RWPE2 (cell line): ENCODE results near the gene PCDHB3.
"Not testable (repeated sequence)": the region's sequence is repeated elsewhere in the genome, so short reads cannot be mapped to it uniquely, and the experiment has no call there.

ENCODE experiments used
- ATAC-seq: fragments of 200-7000 bp; cut with Tn5 transposase; 3 replicates; pipeline ENCODE4 v1.9.1; 2021; ENCODE audit warnings: low read depth
- DNase-seq: peaks from one replicate; pipeline ENCODE4 v3.0.0-alpha.2; 2020; ENCODE audit warnings: low spot score
- H3K27ac ChIP-seq: fragments of 450-650 bp; 2 replicates; pipeline ENCODE4 v1.5.1; 2017; ENCODE audit warnings: mild to moderate bottlenecking; ENCODE audit not compliant: poor library complexity, severe bottlenecking
- H3K27me3 ChIP-seq: fragments of 250-450 bp; sonication (Bioruptor Pico); 2 replicates; pipeline ENCODE4 v1.5.1; 2021; ENCODE audit warnings: mild to moderate bottlenecking, moderate library complexity; ENCODE audit not compliant: insufficient read depth, poor library complexity, severe bottlenecking
- H3K36me3 ChIP-seq: fragments of 250-450 bp; sonication (Bioruptor Pico); 2 replicates; pipeline ENCODE4 v1.5.1; 2020; ENCODE audit warnings: low read depth, mild to moderate bottlenecking, moderate library complexity
- H3K4me1 ChIP-seq: fragments of 250-450 bp; sonication (Bioruptor Pico); 2 replicates; pipeline ENCODE4 v1.5.1; 2021; ENCODE audit warnings: mild to moderate bottlenecking, moderate library complexity; ENCODE audit not compliant: insufficient read depth, poor library complexity, severe bottlenecking
- H3K4me3 ChIP-seq: fragments of 250-450 bp; sonication (Bioruptor Pico); 2 replicates; pipeline ENCODE4 v1.5.1; 2021; ENCODE audit warnings: mild to moderate bottlenecking, moderate library complexity; ENCODE audit not compliant: severe bottlenecking
- H3K9me3 ChIP-seq: fragments of 250-450 bp; sonication (Bioruptor Pico); 2 replicates; pipeline ENCODE4 v1.5.1; 2021; ENCODE audit warnings: mild to moderate bottlenecking, moderate library complexity; ENCODE audit not compliant: severe bottlenecking
- CTCF ChIP-seq: fragments of 450-650 bp; IDR thresholded peaks from one replicate; pipeline ENCODE4 v1.5.1; 2017; ENCODE audit warnings: mild to moderate bottlenecking, moderate library complexity; ENCODE audit not compliant: poor library complexity, severe bottlenecking

The PCDHB3 gene

GRCh38 chr5:141101059-141101458 is 786 bp downstream of the PCDHB3 start:
- no peaks in the 10 kb centered on the region for H3K36me3 ChIP-seq

GRCh38 chr5:141102070-141102469 is 1.8 kb downstream of the PCDHB3 start:
- not testable (repeated sequence) for H3K36me3 ChIP-seq, H3K9me3 ChIP-seq, H3K4me1 ChIP-seq, H3K27ac ChIP-seq, H3K4me3 ChIP-seq, ATAC-seq, DNase-seq
- H3K27me3 ChIP-seq, result peaks cover 38% of the 10 kb centered on the region

More at GRCh38 chr5:141101059-141101458, 786 bp downstream of the PCDHB3 start:
- Histone ChIP-seq H3K4me1 (no peaks in the 10 kb centered on the region), H3K27ac (no peak overlapping the region), H3K27me3 (peaks cover 38% of the 10 kb centered on the region), H3K4me3 (peak overlapping the region; percentile 13), H3K9me3 (peaks cover 3% of the 10 kb centered on the region)
- DNase-seq (no peak), ATAC-seq (no peak)
- no peak for TF ChIP-seq CTCF

- not testable (repeated sequence) for H3K4me3 ChIP-seq, ATAC-seq, H3K9me3 ChIP-seq, H3K36me3 ChIP-seq, DNase-seq, H3K27ac ChIP-seq, H3K4me1 ChIP-seq
- peaks cover 38% of the 10 kb centered on the region for H3K27me3 ChIP-seq
Measured at GRCh38 chr5:141102471-141102870, 2.2 kb downstream of the PCDHB3 start.

- no peaks in the 10 kb centered on the region for H3K36me3 ChIP-seq
- no peak for TF ChIP-seq CTCF
Measured at GRCh38 chr5:141105350-141105749, 5.1 kb downstream of the PCDHB3 start.

GRCh38 chr5:141119250-141119649 is 19.0 kb downstream of the PCDHB3 start:
- Histone ChIP-seq H3K4me1 (no peaks in the 10 kb centered on the region), H3K9me3 (no peaks in the 10 kb centered on the region), H3K4me3 (no peak overlapping the region), H3K36me3 (no peaks in the 10 kb centered on the region), H3K27ac (no peak overlapping the region), H3K27me3 (peaks cover 40% of the 10 kb centered on the region)
- ATAC-seq (no peak), DNase-seq (no peak)
- no peak for TF ChIP-seq CTCF

More at GRCh38 chr5:141105350-141105749, 5.1 kb downstream of the PCDHB3 start:
- Histone ChIP-seq H3K27ac (no peak overlapping the region), H3K4me1 (no peaks in the 10 kb centered on the region), H3K9me3 (peaks cover 3% of the 10 kb centered on the region), H3K27me3 (peaks cover 29% of the 10 kb centered on the region), H3K4me3 (no peak overlapping the region)
- DNase-seq, result no peak
- no peak for ATAC-seq

GRCh38 chr5:141121563-141121962 is 21.3 kb downstream of the PCDHB3 start, which contains the start of gene PCDHB4:
PCDHB4 (plus strand) TSS chr5:141121818; CDS start chr5:141121999, 181 bp downstream.
- Histone ChIP-seq H3K27me3 (peaks cover 61% of the 10 kb centered on the region), H3K4me3 (no peak within 1 kb of the TSS), H3K9me3 (no peaks in the 10 kb centered on the region), H3K27ac (no peak within 1 kb of the TSS), H3K4me1 (no peaks in the 10 kb centered on the region), H3K36me3 (no peaks in the 10 kb centered on the region)
- ATAC-seq (no peak), DNase-seq (no peak)
- TF ChIP-seq CTCF, result peak; percentile 11
